ENCODE results near the gene RAPGEF6. TPM values are rescaled to one million over a fixed set of nuclear protein-coding genes. Genes with fewer than 3 reads are reported as not detected.

Gene RAPGEF6
- total RNA-seq, 6 experiments from 2014 or later = 3.7 to 9.1 (median 7.6) TPM

GRCh38 chr5:131536850-131537448 lies 98.1 kb downstream of the RAPGEF6 start:
- Histone ChIP-seq H3K4me1 (peaks cover 0 to 16% (median 0%) of the 10 kb centered on the region in 4 donors), H3K36me3 (no peaks in the 10 kb centered on the region), H3K4me3 (no peak overlapping the region), H3K27me3 (no peaks in the 10 kb centered on the region), H3K27ac (no peak overlapping the region), H3K9me3 (no peaks in the 10 kb centered on the region)
- DNase-seq (no peak), ATAC-seq (no peak)
- WGBS (ENCODE audit: insufficient coverage, low coverage, low lambda C conversion rate, missing lambda C conversion rate) = 73% methylated on average over 2 of the region's 2 CpGs
- intact Hi-C loops (cut with DNase I) = no loop called here
- TF ChIP-seq CTCF (IDR thresholded peaks at IDR 0.05) (no peak), POLR2A (IDR thresholded peaks at IDR 0.05) (no peak)

- DNase-seq = no peak
- TF ChIP-seq CTCF (IDR thresholded peaks at IDR 0.05) (no peak), POLR2A (IDR thresholded peaks at IDR 0.05) (no peak)
- no peak overlapping the region for H3K27ac ChIP-seq
- 70% methylated on average over 6 of the region's 6 CpGs for WGBS (ENCODE audit: insufficient coverage, low coverage, low lambda C conversion rate, missing lambda C conversion rate)
- no peaks in the 10 kb centered on the region for H3K9me3 ChIP-seq
- ATAC-seq = peak in 2 of 4 donors; percentile 22 to 29
- H3K27me3 ChIP-seq = no peaks in the 10 kb centered on the region
- peaks cover 0 to 16% (median 0%) of the 10 kb centered on the region in 4 donors for H3K4me1 ChIP-seq
- no peaks in the 10 kb centered on the region for H3K36me3 ChIP-seq
- intact Hi-C loops (cut with DNase I) = no loop called here
- H3K4me3 ChIP-seq = no peak overlapping the region
Measured at GRCh38 chr5:131536211-131536826, 98.7 kb downstream of the RAPGEF6 start.

- no peak for ATAC-seq
- DNase-seq = no peak
- WGBS (ENCODE audit: insufficient coverage, low coverage, low lambda C conversion rate, missing lambda C conversion rate) = 70% methylated on average over 2 of the region's 2 CpGs
- Histone ChIP-seq H3K36me3 (no peaks in the 10 kb centered on the region), H3K27me3 (no peaks in the 10 kb centered on the region), H3K4me1 (peaks cover 0 to 20% (median 0%) of the 10 kb centered on the region in 4 donors), H3K4me3 (no peak overlapping the region), H3K27ac (no peak overlapping the region), H3K9me3 (no peaks in the 10 kb centered on the region)
- no peak for TF ChIP-seq CTCF (IDR thresholded peaks at IDR 0.05)
- no peak for TF ChIP-seq POLR2A (IDR thresholded peaks at IDR 0.05)
- intact Hi-C loops (cut with DNase I) = no loop called here
Measured at GRCh38 chr5:131534974-131535373, 100.1 kb downstream of the RAPGEF6 start.

- Histone ChIP-seq H3K27ac (no peak overlapping the region), H3K4me1 (peaks cover 0 to 10% (median 0%) of the 10 kb centered on the region in 4 donors), H3K36me3 (no peaks in the 10 kb centered on the region), H3K9me3 (no peaks in the 10 kb centered on the region), H3K4me3 (no peak overlapping the region), H3K27me3 (no peaks in the 10 kb centered on the region)
- WGBS (ENCODE audit: insufficient coverage, low coverage, low lambda C conversion rate, missing lambda C conversion rate) = 100% methylated on average over 1 of the region's 1 CpG
- ATAC-seq (no peak), DNase-seq (no peak)
- intact Hi-C loops (cut with DNase I) = no loop called here
- no peak for TF ChIP-seq POLR2A (IDR thresholded peaks at IDR 0.05)
- peak in 1 of 4 donors; percentile 4 for TF ChIP-seq CTCF (IDR thresholded peaks at IDR 0.05)
Measured at GRCh38 chr5:131533836-131534235, 101.2 kb downstream of the RAPGEF6 start.

Measured in right lobe of liver (tissue), 6 donors.